GM12891 (cell line): ENCODE data around the gene FNDC3B.

Source experiments
- DNase-seq: peaks from one replicate; pipeline ENCODE4 v3.0.0; 2011; ENCODE audit warnings: low spot score; ENCODE audit not compliant: insufficient read length
- FAIRE-seq: peaks from 2 replicates; lab custom pipeline; 2011; peaks lifted over from hg19 to GRCh38; lab: Jason Lieb, UNC
- PAX5 ChIP-seq: IDR thresholded peaks from 2 replicates; pipeline ENCODE4 v1.6.1; 2011; ENCODE audit warnings: low read length, moderate library complexity, mild to moderate bottlenecking; ENCODE audit not compliant: insufficient read depth, severe bottlenecking
- POLR2A ChIP-seq: IDR thresholded peaks from 2 replicates; pipeline ENCODE4 v1.6.1; 2011; ENCODE audit warnings: low read depth, low read length, control low read depth
- POLR2AphosphoS5 ChIP-seq: IDR thresholded peaks from 2 replicates; pipeline ENCODE4 v1.6.1; 2011; ENCODE audit warnings: low read depth, low read length, control low read depth
- POU2F2 ChIP-seq: IDR thresholded peaks from 2 replicates; pipeline ENCODE4 v1.6.1; 2011; ENCODE audit warnings: low read depth, mild to moderate bottlenecking, control low read depth, low read length, moderate library complexity
- SPI1 ChIP-seq: IDR thresholded peaks from 2 replicates; pipeline ENCODE4 v1.6.1; 2011; ENCODE audit warnings: low read depth, low read length, control low read depth
- TAF1 ChIP-seq: IDR thresholded peaks from 2 replicates; pipeline ENCODE4 v1.6.1; 2011; ENCODE audit warnings: low read depth, low read length, control low read depth

FNDC3B gene

GRCh38 chr3:172128858-172129257, 89.5 kb downstream of the FNDC3B start:
- no peak for TF ChIP-seq POLR2A
- TF ChIP-seq POU2F2 = no peak
- no peak for TF ChIP-seq SPI1
- no peak for TF ChIP-seq PAX5
- DNase-seq (no peak), FAIRE-seq (no peak)

DNA sequence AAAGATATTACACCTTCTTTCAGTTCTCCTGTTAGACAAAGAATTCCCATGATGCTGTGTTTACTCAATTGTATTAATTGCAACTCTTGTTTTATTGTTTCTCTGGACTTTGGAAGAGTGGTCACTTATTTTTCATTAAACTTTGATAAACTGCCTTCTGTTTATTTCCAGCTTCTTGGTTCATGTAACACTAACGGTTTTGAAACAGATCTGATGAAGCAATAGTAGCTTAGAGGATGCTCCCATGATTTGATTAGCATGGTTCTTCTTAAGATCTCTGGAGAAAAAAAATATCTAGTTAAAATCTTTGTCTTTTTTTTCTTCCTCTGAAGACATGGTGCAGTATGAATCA, 90.1 kb downstream of the FNDC3B start:
- no peak for TF ChIP-seq POLR2AphosphoS5
- TF ChIP-seq TAF1 = no peak
- no peak for TF ChIP-seq SPI1
- no peak for TF ChIP-seq POU2F2
- TF ChIP-seq PAX5 = no peak
- TF ChIP-seq POLR2A = no peak
- DNase-seq (no peak), FAIRE-seq (no peak)

DNA sequence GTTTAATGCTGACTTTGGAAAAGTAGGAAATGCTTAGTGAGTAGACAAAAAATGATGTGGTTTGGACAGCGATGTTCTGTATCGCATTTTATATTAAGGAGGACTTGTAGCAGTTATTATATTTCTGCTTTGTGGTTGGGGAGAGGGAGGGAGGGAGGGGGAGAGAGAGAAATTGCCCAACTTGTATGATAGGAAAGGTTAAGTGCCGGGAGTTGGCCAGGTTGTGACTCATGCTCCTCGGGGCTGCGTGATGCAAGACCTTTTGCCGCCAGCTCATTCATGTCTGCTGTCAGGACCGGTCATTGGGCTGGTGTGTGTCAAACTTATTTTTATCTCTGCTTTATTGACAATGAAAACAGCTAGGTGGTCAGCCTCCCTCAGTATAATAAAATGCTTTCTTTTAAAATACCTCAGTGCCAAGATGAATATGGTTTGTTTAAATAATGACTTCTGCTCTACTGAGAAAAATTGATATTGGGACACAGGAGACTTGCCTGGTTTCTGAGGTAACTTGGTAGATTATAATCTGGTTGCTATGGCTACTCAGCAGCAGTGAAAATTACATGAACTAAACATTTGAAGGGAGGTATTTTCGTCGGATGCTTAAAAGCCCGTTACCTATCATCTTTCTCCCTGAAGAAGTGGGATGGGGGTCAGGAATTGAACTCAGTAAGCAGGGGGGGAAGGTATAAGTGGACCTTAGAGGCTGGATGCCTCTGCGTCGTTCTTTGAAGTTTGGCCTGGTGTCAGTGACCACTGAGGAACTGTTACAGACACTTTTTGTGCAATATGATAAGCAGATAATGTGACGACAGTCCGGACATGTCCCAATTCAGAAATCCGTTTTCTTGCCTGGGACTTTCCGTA, 90.7 kb downstream of the FNDC3B start:
- no peak for FAIRE-seq
- DNase-seq = no peak
- TF ChIP-seq TAF1 (no peak), SPI1 (no peak)

GRCh38 chr3:172130717-172131050, 91.3 kb downstream of the FNDC3B start:
- FAIRE-seq = no peak
- TF ChIP-seq POLR2AphosphoS5 (no peak), POU2F2 (no peak), SPI1 (no peak), TAF1 (no peak), PAX5 (no peak), POLR2A (no peak)
- DNase-seq = no peak

DNA sequence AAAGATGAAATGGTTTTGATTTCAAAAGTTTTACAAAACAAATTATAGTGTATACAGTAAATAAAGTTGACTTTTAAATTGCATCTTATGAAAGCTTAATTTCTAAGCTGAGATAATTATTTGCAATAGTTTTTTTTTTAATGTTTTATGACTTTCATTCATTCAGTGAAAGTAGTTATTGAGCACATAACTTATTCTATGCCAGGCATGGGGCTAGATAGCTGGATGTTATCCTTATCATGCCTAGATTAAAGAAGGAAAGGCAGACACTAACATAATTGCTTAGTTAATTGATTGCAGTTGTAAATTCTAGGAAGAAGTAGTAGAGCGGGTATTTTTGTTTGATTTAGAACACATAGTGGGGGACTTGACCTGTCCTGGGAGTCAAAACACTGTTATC, 92.4 kb downstream of the FNDC3B start:
- TF ChIP-seq PAX5 (no peak), POLR2A (no peak), POU2F2 (no peak), TAF1 (no peak), POLR2AphosphoS5 (no peak), SPI1 (no peak)
- FAIRE-seq (no peak), DNase-seq (no peak)

- FAIRE-seq (no peak), DNase-seq (no peak)
- TF ChIP-seq TAF1 (no peak), SPI1 (no peak), POU2F2 (no peak), POLR2AphosphoS5 (no peak), POLR2A (no peak), PAX5 (no peak)
Observed at GRCh38 chr3:172132159-172132586, 92.8 kb downstream of the FNDC3B start.

GRCh38 chr3:172132721-172133311, 93.4 kb downstream of the FNDC3B start:
- no peak for DNase-seq
- TF ChIP-seq TAF1 (no peak), POLR2A (no peak), POU2F2 (no peak), PAX5 (no peak), POLR2AphosphoS5 (no peak)
- FAIRE-seq = no peak

DNA sequence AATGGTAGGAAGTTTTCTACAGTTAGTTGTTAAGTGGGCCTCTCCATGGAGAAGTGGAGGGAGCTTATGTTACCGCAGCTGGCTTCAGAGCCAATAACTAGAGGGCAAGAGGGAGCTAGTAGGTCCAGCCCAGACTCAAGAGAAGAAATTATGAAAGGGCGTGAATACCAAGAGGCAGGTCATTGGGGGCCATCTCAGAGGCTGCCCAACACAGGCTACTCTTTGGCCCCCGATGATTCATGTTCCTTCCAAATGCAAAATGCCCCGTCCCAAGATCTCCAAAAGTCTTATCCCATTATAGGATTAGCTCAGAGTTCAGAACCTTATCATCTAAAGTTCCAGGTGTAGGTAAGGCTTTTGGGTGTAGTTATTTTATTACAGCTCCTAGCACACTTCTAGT, 94.5 kb downstream of the FNDC3B start:
- DNase-seq (no peak), FAIRE-seq (no peak)
- TF ChIP-seq PAX5 (no peak), POLR2AphosphoS5 (no peak), TAF1 (no peak), POU2F2 (no peak), SPI1 (no peak), POLR2A (no peak)

DNA sequence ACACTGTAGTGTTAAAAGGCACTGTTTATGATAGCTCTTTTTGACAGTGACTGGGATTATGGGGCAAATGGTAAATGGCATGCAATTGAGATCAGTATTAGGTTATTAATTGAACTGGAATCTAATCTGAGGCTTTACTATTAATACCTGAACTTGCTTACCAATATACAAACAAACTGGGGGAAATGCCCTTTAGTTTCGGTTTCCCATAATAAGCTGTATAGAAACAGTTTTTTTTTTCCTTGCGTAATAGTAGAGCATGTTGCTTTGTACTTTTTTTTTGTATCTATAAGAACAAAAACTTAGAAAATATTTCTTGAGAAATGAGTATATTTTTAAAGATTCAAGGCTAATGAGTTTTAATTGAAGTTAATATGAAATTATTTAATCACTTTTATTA, 95.0 kb downstream of the FNDC3B start:
- DNase-seq (no peak), FAIRE-seq (no peak)
- TF ChIP-seq PAX5 (no peak), POLR2AphosphoS5 (no peak), TAF1 (no peak), POLR2A (no peak), POU2F2 (no peak), SPI1 (no peak)

- no peak for TF ChIP-seq POLR2AphosphoS5
- DNase-seq = no peak
- no peak for FAIRE-seq
Observed at GRCh38 chr3:172135185-172135584, 95.8 kb downstream of the FNDC3B start.

GRCh38 chr3:172135820-172136219, 96.4 kb downstream of the FNDC3B start:
- no peak for DNase-seq
- TF ChIP-seq TAF1 (no peak), SPI1 (no peak), POU2F2 (no peak), POLR2AphosphoS5 (no peak), POLR2A (no peak), PAX5 (no peak)
- no peak for FAIRE-seq

- no peak for DNase-seq
- no peak for TF ChIP-seq SPI1
- no peak for TF ChIP-seq POLR2AphosphoS5
- TF ChIP-seq PAX5 = no peak
- no peak for TF ChIP-seq POU2F2
- no peak for TF ChIP-seq TAF1
- TF ChIP-seq POLR2A = no peak
- no peak for FAIRE-seq
Observed at GRCh38 chr3:172136330-172136729, 97.0 kb downstream of the FNDC3B start.
